ENCODE data around the gene EDIL3.
"Not testable (repeated sequence)": the region's sequence is repeated elsewhere in the genome, so short reads cannot be mapped to it uniquely, and the experiment has no call there.

Gene EDIL3

DNA sequence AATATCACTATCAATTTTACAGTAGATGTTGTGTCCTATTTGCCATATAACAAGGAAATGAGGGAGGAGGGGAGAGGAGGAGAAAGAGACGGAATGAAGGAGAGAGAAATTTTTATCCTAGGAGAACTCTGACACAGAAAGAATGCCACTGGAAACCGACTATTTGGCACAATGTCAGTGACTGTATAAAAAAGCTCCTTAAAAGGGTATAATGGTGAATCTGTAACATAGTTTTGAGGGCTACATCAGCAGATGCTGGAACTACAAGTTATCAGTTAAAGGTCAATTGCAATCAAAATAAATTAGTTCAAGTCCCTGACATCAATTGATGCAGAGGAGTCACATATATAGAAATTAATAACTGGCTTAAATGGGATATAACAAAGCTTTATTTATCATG is 5.7 kb downstream of the EDIL3 start:
- DNase-seq (ENCODE audit: low read depth) = no peak

- peak; percentile 68 for DNase-seq (ENCODE audit: low read depth)
Observed at GRCh38 chr5:84378420-84378819, 6.3 kb downstream of the EDIL3 start.

DNA sequence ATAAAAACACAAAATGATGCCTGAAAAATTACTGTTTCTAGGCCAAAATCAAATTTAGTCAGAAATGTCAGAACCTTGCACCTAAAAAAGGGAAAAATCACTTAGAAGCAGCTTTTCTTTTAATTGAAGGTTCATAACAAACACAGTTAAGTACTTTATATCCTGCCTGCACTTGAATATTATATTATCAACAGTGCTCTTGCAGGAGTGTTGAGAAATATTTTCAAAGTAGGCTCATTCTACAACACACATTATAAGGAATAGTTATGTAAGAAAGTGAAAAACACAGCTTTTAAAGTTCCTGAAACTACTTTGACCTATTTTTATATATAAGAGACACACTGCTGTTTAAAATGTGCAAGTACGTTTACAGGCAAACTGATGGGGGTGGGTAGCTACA is 8.3 kb downstream of the EDIL3 start:
- DNase-seq (ENCODE audit: low read depth) = no peak

DNA sequence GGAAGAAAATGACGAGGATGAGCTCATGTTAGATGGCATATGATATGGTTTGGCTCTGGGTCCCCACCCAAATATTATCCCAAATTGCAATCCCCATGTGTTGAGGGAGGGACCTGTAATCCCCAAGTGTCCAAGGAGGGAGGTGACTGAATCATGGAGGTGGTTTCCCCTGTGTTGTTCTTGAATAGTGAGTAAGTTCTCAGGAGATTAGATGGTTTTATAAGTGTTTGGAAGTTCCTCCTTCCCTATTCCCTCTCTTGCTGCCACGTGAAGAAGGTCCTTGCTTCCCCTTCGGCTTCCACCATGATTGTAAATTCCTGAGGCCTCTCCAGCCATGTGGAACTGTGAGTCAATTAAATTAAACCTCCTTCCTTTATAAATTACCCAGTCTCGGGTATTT is 10.1 kb downstream of the EDIL3 start:
- DNase-seq (ENCODE audit: low read depth) = no peak

DNA sequence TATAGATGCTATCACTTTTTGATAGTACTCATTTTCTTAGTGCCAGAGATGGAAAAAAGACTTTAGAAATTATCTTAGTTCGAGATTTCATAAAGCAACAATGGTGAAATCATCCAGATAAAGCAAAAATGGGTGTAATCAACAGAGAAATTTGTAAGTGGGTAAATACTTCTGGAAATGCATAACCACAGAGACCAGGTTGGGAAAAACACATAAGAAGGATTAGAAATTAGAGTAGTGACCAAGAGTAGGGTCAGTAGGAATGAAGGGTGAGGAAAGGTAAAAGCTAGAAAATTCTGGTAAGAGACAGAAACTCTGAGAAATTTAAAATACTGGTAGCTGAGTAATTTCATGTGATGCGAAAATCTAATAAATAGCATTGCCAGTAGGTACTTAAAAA is 11.2 kb downstream of the EDIL3 start:
- DNase-seq (ENCODE audit: low read depth) = no peak

DNA sequence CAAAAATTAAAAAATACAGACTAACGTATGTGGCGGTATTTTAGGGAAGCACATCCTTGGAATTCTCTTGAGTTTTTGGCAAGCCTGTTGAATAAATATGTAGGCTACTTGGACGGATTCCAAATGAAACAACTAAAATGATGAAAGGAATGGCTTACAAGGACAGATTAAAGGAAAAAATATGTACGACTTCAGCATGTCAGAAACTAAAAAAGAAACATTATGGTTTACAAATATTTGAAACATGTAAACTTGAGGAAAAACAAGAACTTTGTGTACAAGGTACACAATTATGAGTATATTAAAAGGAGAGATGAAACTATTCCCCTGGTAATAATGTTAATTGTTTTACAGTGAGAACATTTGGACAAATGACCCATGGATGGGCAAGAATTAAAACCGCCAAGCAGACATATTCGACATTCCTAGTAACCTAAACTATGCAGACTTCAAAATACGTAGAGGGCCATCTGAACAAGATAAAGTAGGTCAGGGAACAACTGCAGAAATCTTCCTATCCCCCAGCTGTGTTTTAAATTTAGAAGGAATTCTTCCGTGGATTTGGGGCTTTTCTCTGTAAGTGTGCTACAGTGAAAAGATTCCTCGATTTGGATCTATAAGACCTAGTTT is 12.5 kb downstream of the EDIL3 start:
- DNase-seq (ENCODE audit: low read depth) = no peak

DNA sequence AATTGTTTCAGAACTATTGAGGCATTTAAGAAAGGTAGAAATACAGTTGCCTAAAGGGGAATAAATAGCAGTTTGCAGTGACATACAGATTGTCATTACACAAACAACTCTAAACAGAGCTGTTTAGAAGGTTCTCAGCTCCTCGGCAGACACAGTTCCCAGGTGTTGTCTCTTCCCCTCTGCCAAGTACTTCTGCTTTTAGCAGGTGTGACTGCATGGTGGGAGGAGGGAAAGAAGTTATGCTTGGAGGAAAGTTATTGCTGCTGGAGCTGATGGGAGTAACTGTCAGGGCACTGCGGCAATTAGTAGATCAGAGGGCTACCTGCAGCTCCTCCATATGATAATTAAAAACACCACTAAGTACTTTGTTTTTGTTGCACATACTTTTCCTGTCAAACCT is 14.5 kb downstream of the EDIL3 start:
- no peak for DNase-seq (ENCODE audit: low read depth)

DNA sequence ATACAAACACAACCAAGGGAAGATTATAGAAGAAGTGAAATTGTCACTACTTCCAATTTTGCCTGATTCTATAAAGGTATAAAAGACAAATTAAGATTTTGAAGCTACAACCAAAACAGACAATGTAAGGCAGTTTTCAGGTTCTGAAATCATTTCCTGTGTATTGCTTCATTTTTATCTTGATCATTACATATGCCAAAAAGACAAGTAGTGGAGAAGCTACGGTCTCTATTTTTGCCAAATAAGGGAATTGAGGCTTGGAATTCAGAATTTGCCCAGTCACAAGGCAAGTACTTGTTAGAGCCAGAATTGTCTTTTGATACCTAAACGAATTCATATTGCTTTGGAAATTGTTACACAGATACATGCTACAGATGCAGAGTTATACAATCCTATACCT is 20.6 kb downstream of the EDIL3 start:
- DNase-seq (ENCODE audit: low read depth) = no peak

GRCh38 chr5:84362061-84362720 is 22.5 kb downstream of the EDIL3 start:
- no peak for DNase-seq (ENCODE audit: low read depth)

- no peak for DNase-seq (ENCODE audit: low read depth)
Observed at GRCh38 chr5:84361572-84361971, 23.1 kb downstream of the EDIL3 start.

DNA sequence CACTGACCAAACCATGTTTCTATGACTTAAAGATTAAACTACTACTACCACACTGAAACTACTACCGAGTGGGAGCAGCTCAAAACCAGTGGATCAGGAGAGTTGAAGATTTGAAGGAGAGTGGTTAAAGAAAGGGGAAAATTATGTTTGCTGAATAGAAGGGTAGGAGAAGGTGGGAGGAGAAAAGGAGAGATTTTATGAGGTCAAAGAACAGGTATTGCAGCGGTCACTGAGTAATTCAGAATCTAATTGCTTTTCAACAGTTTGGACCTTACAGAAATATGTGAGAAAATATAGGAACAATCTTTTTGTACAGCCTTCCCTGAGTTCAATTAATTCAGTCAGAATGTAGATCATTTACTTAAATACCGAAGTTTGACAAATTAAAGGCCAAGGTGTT is 24.6 kb downstream of the EDIL3 start:
- no peak for DNase-seq (ENCODE audit: low read depth)

- DNase-seq (ENCODE audit: low read depth) = no peak
Observed at GRCh38 chr5:84354101-84354500, 30.6 kb downstream of the EDIL3 start.

DNA sequence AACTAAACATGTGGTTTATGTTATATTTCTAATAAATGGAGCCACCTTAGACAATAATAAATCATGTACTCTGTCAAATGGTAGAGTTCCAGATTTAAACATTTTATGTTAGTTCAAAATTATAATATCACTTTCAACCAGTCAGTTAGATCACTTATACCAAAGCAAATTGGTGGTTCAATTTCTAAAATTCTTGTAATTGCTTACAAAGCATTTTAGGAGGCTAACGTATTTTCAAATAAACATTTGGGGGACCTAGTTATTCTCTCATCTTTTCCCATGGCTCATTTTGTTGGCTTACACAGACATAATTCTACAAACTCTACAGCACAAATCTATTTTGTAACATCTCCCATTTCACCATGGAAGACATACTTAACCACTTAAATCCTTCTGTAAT is 39.9 kb downstream of the EDIL3 start:
- DNase-seq (ENCODE audit: low read depth) = no peak

DNA sequence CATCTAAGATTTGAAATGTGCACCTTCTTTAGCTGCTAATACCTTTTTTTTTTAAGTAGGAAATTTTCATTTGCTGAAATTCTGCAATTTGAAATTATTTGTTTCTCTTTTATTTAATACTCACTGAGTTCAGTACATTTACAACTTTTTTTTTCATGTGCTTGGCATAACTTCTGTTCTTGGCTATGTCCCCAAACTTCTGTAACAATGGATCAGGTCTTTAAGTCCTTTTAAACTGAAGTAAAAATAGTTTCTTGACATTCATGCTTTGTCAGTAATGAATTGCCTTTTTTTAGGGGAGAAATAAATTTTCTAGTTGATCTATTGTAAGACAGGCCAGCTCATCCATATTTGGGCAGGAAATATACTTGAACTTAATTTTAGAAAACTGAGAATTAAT is 41.5 kb downstream of the EDIL3 start:
- no peak for DNase-seq (ENCODE audit: low read depth)

DNA sequence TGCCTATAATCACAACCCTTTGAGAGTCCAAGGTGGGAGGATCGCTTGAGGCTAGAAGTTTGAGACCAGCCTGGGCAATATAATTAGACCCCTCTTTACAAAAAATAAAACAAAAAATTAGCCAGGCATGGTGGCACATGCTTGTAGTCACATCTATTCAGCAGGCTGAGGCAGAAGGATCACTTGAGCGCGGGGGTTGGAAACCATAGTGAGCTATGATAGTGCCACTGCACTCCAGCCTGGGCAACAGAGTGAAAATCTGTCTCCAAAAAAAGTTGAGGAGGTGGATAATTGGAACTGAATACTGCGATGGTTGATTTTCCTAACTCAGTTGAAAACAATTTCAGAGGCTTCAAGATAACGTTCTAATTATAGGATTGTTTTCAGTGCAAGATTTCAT is 52.6 kb downstream of the EDIL3 start:
- no peak for DNase-seq (ENCODE audit: low read depth)

GRCh38 chr5:84327591-84327990 is 57.1 kb downstream of the EDIL3 start:
- no peak for DNase-seq (ENCODE audit: low read depth)

GRCh38 chr5:84322646-84323045 is 62.0 kb downstream of the EDIL3 start:
- DNase-seq (ENCODE audit: low read depth) = no peak

- DNase-seq (ENCODE audit: low read depth) = not testable (repeated sequence)
Observed at GRCh38 chr5:84317826-84318225, 66.9 kb downstream of the EDIL3 start.

DNA sequence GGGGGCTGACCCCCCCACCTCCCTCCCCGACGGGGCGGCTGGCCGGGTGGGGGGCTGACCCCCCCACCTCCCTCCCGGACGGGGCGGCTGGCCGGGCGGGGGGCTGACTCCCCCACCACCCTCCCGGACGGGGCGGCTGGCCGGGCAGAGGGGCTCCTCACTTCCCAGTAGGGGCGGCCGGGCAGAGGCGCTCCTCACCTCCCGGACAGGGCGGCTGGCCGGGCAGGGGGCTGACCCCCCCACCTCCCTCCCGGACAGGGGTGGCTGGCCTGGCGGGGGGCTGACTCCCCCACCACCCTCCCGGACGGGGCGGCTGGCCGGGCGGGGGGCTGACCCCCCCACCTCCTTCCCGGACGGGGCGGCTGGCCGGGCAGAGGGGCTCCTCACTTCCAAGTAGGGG is 72.4 kb downstream of the EDIL3 start:
- not testable (repeated sequence) for DNase-seq (ENCODE audit: low read depth)

DNA sequence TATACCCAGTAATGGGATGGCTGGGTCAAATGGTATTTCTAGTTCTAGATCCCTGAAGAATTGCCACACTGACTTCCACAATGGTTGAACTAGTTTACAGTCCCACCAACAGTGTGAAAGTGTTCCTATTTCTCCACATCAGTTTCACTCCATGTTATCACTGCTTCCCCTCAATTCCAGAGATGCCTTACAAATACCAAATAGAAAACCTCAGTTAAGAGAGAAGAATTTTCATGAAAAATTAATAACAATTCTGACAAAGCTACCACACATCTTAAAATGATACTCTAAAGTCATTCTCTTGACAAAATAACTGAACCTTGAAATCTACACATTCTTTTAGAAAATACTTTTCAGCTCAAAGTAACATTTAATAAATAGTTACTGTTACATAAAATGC is 74.8 kb downstream of the EDIL3 start:
- not testable (repeated sequence) for DNase-seq (ENCODE audit: low read depth)

DNA sequence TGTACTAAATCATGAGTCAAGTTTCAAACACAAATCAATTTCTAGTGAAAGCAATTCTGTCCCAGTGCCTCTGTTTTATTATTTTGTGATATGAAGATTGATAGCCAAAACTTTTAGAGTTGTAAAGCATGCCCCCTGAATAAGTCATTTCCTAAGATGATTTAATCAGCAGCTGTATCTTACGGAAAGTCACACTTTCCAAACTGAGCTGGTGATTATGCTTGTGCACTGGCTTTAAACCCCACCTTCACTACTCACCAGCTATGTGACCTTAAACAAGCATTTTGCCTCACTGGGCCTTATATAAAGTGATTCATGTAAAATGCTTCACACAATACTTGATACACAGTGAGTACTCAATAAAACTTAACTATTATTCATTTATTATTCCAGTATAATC is 78.1 kb downstream of the EDIL3 start:
- no peak for DNase-seq (ENCODE audit: low read depth)

- no peak for DNase-seq (ENCODE audit: low read depth)
Observed at GRCh38 chr5:84304599-84304998, 80.1 kb downstream of the EDIL3 start.

DNA sequence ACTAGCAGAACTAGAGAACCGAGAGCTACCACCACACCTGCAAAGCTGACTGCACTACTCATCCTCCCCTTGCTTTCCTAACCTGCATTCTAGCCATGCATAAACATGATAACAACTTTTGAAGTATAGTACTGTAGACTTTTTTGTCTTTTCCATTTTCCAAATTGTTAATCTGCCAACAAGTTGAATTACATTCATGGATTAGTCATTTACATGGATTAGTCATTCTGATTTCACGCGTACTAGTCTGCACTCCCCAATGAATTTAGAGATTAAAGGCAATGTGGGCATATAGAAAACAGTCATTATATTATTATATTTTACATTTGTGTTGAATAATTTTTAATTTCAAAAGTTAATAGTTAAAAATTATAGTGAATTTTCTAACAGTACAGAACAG is 81.4 kb downstream of the EDIL3 start:
- peak; percentile 37 for DNase-seq (ENCODE audit: low read depth)

GRCh38 chr5:84301535-84301934 is 83.1 kb downstream of the EDIL3 start:
- no peak for DNase-seq (ENCODE audit: low read depth)
